Right lobe of liver (tissue), 4 donors: ENCODE data around the gene SPTB.

ENCODE experiments used
- POLR2A ChIP-seq: fragments of 450-650 bp; IDR thresholded peaks from one replicate; pipeline ENCODE4 v1.6.1; 2017; ENCODE audit warnings: antibody characterized with exemption, mild to moderate bottlenecking
- TF ChIP-seq, protein P1 (sequence below), 4 donors: fragments of 200-600 bp in 3 of 4; fragments of 450-650 bp in 1 of 4; IDR thresholded peaks; one replicate each; pipeline versions ENCODE4 v1.5.1 to v1.8.0; 2016 to 2022; ENCODE audit warnings: antibody characterized with exemption in 4 of 4, mild to moderate bottlenecking in 2 of 4
- donor health status: DM: no; HTN: no; CAD: no.
- donor health status: DM: no; HTN: no; CAD: no.
- donor health status: DM: no; HTN: yes; CAD: no.

- TF ChIP-seq, protein P1, sequence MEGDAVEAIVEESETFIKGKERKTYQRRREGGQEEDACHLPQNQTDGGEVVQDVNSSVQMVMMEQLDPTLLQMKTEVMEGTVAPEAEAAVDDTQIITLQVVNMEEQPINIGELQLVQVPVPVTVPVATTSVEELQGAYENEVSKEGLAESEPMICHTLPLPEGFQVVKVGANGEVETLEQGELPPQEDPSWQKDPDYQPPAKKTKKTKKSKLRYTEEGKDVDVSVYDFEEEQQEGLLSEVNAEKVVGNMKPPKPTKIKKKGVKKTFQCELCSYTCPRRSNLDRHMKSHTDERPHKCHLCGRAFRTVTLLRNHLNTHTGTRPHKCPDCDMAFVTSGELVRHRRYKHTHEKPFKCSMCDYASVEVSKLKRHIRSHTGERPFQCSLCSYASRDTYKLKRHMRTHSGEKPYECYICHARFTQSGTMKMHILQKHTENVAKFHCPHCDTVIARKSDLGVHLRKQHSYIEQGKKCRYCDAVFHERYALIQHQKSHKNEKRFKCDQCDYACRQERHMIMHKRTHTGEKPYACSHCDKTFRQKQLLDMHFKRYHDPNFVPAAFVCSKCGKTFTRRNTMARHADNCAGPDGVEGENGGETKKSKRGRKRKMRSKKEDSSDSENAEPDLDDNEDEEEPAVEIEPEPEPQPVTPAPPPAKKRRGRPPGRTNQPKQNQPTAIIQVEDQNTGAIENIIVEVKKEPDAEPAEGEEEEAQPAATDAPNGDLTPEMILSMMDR (IDR thresholded peaks at IDR 0.05) = no peak
- TF ChIP-seq POLR2A = no peak
Measured at GRCh38 chr14:64845878-64846277, 33.8 kb downstream of the SPTB start.
